Measurements from ENCODE around the gene MAPKAPK2.
"Not testable (repeated sequence)": the region's sequence is repeated elsewhere in the genome, so short reads cannot be mapped to it uniquely, and the experiment has no call there.

MAPKAPK2 gene

GRCh38 chr1:206684478-206685333 is at the start of gene MAPKAPK2:
MAPKAPK2 (plus strand) TSS chr1:206684905; CDS start chr1:206685230, 325 bp downstream.
- peak; percentile 61 for DNase-seq

GRCh38 chr1:206635080-206635977 is 49.4 kb upstream of the MAPKAPK2 start, which contains the start of gene DYRK3:
DYRK3 (plus strand) TSS chr1:206635536; CDS start chr1:206635704, 168 bp downstream.
- peak; percentile 94 for DNase-seq

GRCh38 chr1:206635978-206636345 is 48.7 kb upstream of the MAPKAPK2 start:
- DNase-seq, result no peak

GRCh38 chr1:206636671-206637070 is 48.0 kb upstream of the MAPKAPK2 start:
- DNase-seq, result no peak

- no peak for DNase-seq
Observed at GRCh38 chr1:206637605-206638004, 47.1 kb upstream of the MAPKAPK2 start.

GRCh38 chr1:206642074-206642473 is 42.6 kb upstream of the MAPKAPK2 start:
- not testable (repeated sequence) for DNase-seq

- DNase-seq, result no peak
Observed at GRCh38 chr1:206643118-206643698, 41.5 kb upstream of the MAPKAPK2 start.

- no peak for DNase-seq
Observed at GRCh38 chr1:206646504-206646903, 38.2 kb upstream of the MAPKAPK2 start.

- DNase-seq, result no peak
Observed at GRCh38 chr1:206647224-206647623, 37.5 kb upstream of the MAPKAPK2 start.

GRCh38 chr1:206649261-206649921 is 35.3 kb upstream of the MAPKAPK2 start:
- DNase-seq, result no peak

GRCh38 chr1:206651014-206651413 is 33.7 kb upstream of the MAPKAPK2 start:
- DNase-seq, result no peak

GRCh38 chr1:206651958-206652890 is 32.5 kb upstream of the MAPKAPK2 start:
- DNase-seq, result peak; percentile 54

GRCh38 chr1:206653715-206654459 is 30.8 kb upstream of the MAPKAPK2 start:
- no peak for DNase-seq

- DNase-seq, result no peak
Observed at GRCh38 chr1:206654828-206655227, 29.9 kb upstream of the MAPKAPK2 start.

- no peak for DNase-seq
Observed at GRCh38 chr1:206655471-206655882, 29.2 kb upstream of the MAPKAPK2 start.

GRCh38 chr1:206656936-206657335 is 27.8 kb upstream of the MAPKAPK2 start:
- DNase-seq, result no peak

- DNase-seq, result no peak
Observed at GRCh38 chr1:206657751-206658150, 27.0 kb upstream of the MAPKAPK2 start.

- peak; percentile 54 for DNase-seq
Observed at GRCh38 chr1:206658264-206658980, 26.3 kb upstream of the MAPKAPK2 start.

- DNase-seq, result no peak
Observed at GRCh38 chr1:206658981-206659273, 25.8 kb upstream of the MAPKAPK2 start.

- no peak for DNase-seq
Observed at GRCh38 chr1:206660136-206660535, 24.6 kb upstream of the MAPKAPK2 start.

Measured in GDM1 (cell line).